VCaP (cell line): ENCODE measurements around the gene ARPC1B.
A peak's percentile ranks its signal among the peaks of the same experiment; 100 is the strongest.

Experiments used
- H3K27ac ChIP-seq: fragments of 450-650 bp; 2 replicates; pipeline ENCODE4 v1.5.1; 2017
- TF ChIP-seq, protein P1 (sequence below): fragments of 450-650 bp; conservative IDR thresholded peaks from 2 replicates; pipeline ENCODE4 v1.5.1; 2017; ENCODE audit warnings: mild to moderate bottlenecking, moderate library complexity

Gene ARPC1B

DNA sequence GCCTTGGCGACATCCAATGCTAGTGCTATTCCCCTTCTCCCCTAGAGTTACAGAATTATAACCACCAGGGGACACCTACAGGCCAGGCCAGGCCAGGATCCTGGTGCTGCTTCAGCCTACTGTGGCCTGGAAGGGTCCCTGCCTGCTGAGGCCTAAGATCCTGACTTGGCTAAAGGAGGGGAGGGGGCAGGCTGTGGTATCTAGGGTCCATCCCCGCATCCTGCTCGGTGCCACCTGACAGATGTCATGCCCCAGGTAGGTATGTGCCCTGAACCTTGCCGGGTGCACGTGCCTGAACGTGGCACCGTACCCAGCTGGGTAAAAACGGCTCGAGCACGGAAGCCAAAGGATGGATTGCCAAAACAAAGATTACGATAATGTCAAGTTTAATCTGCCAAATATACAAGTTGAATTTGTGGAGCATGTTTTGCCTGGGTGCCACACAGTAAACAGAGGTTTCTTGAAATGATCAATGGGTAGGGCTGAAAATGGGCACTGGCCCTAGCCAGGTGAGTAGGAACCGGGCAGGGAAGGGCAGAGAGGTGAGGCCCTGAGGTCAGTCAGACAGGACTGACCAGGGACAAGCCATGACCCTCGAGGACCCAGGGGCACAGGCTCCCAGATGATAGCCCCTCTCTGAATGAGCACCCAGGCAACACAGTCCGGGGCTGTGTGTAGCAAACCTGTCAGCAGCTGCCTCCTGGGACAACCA, 21.2 kb downstream of the ARPC1B start:
- TF ChIP-seq, protein P1, sequence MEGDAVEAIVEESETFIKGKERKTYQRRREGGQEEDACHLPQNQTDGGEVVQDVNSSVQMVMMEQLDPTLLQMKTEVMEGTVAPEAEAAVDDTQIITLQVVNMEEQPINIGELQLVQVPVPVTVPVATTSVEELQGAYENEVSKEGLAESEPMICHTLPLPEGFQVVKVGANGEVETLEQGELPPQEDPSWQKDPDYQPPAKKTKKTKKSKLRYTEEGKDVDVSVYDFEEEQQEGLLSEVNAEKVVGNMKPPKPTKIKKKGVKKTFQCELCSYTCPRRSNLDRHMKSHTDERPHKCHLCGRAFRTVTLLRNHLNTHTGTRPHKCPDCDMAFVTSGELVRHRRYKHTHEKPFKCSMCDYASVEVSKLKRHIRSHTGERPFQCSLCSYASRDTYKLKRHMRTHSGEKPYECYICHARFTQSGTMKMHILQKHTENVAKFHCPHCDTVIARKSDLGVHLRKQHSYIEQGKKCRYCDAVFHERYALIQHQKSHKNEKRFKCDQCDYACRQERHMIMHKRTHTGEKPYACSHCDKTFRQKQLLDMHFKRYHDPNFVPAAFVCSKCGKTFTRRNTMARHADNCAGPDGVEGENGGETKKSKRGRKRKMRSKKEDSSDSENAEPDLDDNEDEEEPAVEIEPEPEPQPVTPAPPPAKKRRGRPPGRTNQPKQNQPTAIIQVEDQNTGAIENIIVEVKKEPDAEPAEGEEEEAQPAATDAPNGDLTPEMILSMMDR, result no peak
- peak overlapping the region; percentile 93; the same call in 1 of the 2 replicates for H3K27ac ChIP-seq

- TF ChIP-seq, protein P1, result no peak
- no peak overlapping the region for H3K27ac ChIP-seq
These were observed 22.1 kb downstream of the ARPC1B start for GRCh38 chr7:99396418-99397296.

- H3K27ac ChIP-seq, result no peak overlapping the region
- TF ChIP-seq, protein P1, result no peak
These were observed 22.9 kb downstream of the ARPC1B start for GRCh38 chr7:99397297-99397983.

GRCh38 chr7:99398891-99399445, 24.4 kb downstream of the ARPC1B start:
- H3K27ac ChIP-seq, result no peak overlapping the region
- TF ChIP-seq, protein P1, result no peak

DNA sequence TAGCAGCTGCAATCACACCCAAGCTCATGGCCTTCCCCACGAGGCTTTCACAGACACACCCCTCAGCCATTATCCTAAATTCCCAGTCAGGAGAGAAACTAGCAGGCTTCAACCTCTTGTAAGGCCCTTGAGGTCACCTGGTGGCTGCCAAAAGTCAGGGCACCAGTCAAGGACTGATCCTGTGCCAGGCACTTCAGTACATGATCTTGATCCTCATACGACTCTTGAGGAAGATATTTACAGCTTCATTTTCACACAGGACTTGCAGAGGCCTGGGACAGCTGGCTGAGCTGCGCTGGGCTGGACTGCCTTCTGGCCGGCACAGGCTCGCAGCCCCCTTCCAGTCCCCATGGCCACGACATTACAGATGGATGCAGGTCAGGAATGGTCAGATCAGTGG, 25.1 kb downstream of the ARPC1B start:
- no peak overlapping the region for H3K27ac ChIP-seq
- TF ChIP-seq, protein P1, result no peak

DNA sequence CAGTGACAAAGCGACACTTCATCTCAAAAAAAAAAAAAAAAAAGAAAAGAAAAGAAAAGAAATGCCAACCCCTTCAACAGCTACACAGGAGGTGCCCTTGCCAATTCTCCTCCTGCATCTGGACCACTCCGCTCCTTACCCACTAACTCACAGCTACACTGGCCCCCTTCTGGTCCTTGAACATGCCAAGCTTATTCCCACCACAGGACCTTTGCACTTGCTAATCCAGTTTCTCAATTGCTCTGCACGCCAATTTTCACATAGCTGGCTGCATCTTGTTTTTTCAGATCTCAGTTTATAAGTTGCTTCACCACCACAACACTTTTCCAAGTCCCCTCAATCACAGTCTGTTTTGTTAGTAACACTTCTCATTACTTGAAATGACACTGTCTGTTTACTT, 28.3 kb downstream of the ARPC1B start:
- no peak overlapping the region for H3K27ac ChIP-seq
- TF ChIP-seq, protein P1, result no peak

DNA sequence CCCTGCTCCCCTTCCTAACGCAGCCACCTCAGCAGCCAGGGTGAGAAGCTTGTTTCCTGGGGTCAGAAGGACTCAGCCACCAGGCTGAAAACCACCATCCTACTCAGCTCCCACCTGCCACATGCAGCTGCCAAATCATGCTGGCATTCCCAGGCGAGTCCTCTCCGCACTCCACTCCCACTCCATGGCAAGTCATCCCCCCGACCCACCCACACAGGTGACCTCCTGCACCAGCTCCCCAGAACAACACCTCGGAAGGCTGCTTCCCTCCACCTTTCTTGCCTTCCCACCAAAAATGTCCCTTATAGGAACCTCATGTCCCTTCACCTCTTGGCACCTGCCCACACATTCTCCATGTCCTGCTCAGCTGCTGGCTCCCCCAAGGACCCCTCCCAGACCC, 29.2 kb downstream of the ARPC1B start:
- TF ChIP-seq, protein P1, result no peak
- H3K27ac ChIP-seq, result no peak overlapping the region
